Measurements from ENCODE around the gene RASD1.

The RASD1 gene

GRCh38 chr17:17537311-17538099 lies 41.3 kb upstream of the RASD1 start:
- Histone ChIP-seq H3K4me3 (ENCODE audit: extremely low read depth, insufficient read depth, low read length, poor library complexity, severe bottlenecking) (no peak overlapping the region), H3K4me1 (ENCODE audit: control insufficient read depth, insufficient read depth, low read length, poor library complexity, severe bottlenecking) (no peaks in the 10 kb centered on the region), H3K27ac (ENCODE audit: low read depth, low read length, severe bottlenecking) (no peak overlapping the region), H3K9me3 (ENCODE audit: control insufficient read depth, low read length) (no peaks in the 10 kb centered on the region), H3K36me3 (ENCODE audit: control insufficient read depth, insufficient read depth, low read length) (no peaks in the 10 kb centered on the region)
- 93 to 94% methylated on average over 12 of the region's 15 CpGs for WGBS, 2 experiments (ENCODE audit: insufficient coverage in 2 of 2)

GRCh38 chr17:17536702-17537101 lies 40.5 kb upstream of the RASD1 start:
- H3K27ac ChIP-seq (ENCODE audit: low read depth, low read length, severe bottlenecking) = no peak overlapping the region
- no peaks in the 10 kb centered on the region for H3K9me3 ChIP-seq (ENCODE audit: control insufficient read depth, low read length)
- H3K4me1 ChIP-seq (ENCODE audit: control insufficient read depth, insufficient read depth, low read length, poor library complexity, severe bottlenecking) = no peaks in the 10 kb centered on the region
- H3K4me3 ChIP-seq (ENCODE audit: extremely low read depth, insufficient read depth, low read length, poor library complexity, severe bottlenecking) = no peak overlapping the region
- 94 to 96% methylated on average over 13 to 14 of the region's 15 CpGs for WGBS, 2 experiments (ENCODE audit: insufficient coverage in 2 of 2)
- no peaks in the 10 kb centered on the region for H3K36me3 ChIP-seq (ENCODE audit: control insufficient read depth, insufficient read depth, low read length)

GRCh38 chr17:17535957-17536356 lies 39.8 kb upstream of the RASD1 start:
- 88 to 95% methylated on average over 7 of the region's 7 CpGs for WGBS, 2 experiments (ENCODE audit: insufficient coverage in 2 of 2)
- H3K4me3 ChIP-seq (ENCODE audit: extremely low read depth, insufficient read depth, low read length, poor library complexity, severe bottlenecking) = no peak overlapping the region

GRCh38 chr17:17533901-17534441 lies 37.8 kb upstream of the RASD1 start:
- Histone ChIP-seq H3K36me3 (ENCODE audit: control insufficient read depth, insufficient read depth, low read length) (no peaks in the 10 kb centered on the region), H3K27ac (ENCODE audit: low read depth, low read length, severe bottlenecking) (no peak overlapping the region), H3K9me3 (ENCODE audit: control insufficient read depth, low read length) (no peaks in the 10 kb centered on the region), H3K4me1 (ENCODE audit: control insufficient read depth, insufficient read depth, low read length, poor library complexity, severe bottlenecking) (no peaks in the 10 kb centered on the region), H3K4me3 (ENCODE audit: extremely low read depth, insufficient read depth, low read length, poor library complexity, severe bottlenecking) (no peak overlapping the region)
- WGBS, 2 experiments (ENCODE audit: insufficient coverage in 2 of 2) = 100% methylated on average over 2 of the region's 3 CpGs; no CpG with 5 or more reads in 1 of the 2 experiments

More at GRCh38 chr17:17535957-17536356, 39.8 kb upstream of the RASD1 start:
- Histone ChIP-seq H3K4me1 (ENCODE audit: control insufficient read depth, insufficient read depth, low read length, poor library complexity, severe bottlenecking) (no peaks in the 10 kb centered on the region), H3K27ac (ENCODE audit: low read depth, low read length, severe bottlenecking) (no peak overlapping the region), H3K9me3 (ENCODE audit: control insufficient read depth, low read length) (no peaks in the 10 kb centered on the region), H3K36me3 (ENCODE audit: control insufficient read depth, insufficient read depth, low read length) (no peaks in the 10 kb centered on the region)

GRCh38 chr17:17532991-17533390 lies 36.8 kb upstream of the RASD1 start:
- no CpG with 5 or more reads among the region's 1 CpG for WGBS, 2 experiments (ENCODE audit: insufficient coverage in 2 of 2)
- Histone ChIP-seq H3K27ac (ENCODE audit: low read depth, low read length, severe bottlenecking) (no peak overlapping the region), H3K4me1 (ENCODE audit: control insufficient read depth, insufficient read depth, low read length, poor library complexity, severe bottlenecking) (no peaks in the 10 kb centered on the region), H3K9me3 (ENCODE audit: control insufficient read depth, low read length) (no peaks in the 10 kb centered on the region), H3K36me3 (ENCODE audit: control insufficient read depth, insufficient read depth, low read length) (no peaks in the 10 kb centered on the region), H3K4me3 (ENCODE audit: extremely low read depth, insufficient read depth, low read length, poor library complexity, severe bottlenecking) (no peak overlapping the region)

GRCh38 chr17:17531156-17531555 lies 35.0 kb upstream of the RASD1 start:
- Histone ChIP-seq H3K9me3 (ENCODE audit: control insufficient read depth, low read length) (no peaks in the 10 kb centered on the region), H3K27ac (ENCODE audit: low read depth, low read length, severe bottlenecking) (no peak overlapping the region), H3K4me3 (ENCODE audit: extremely low read depth, insufficient read depth, low read length, poor library complexity, severe bottlenecking) (no peak overlapping the region), H3K36me3 (ENCODE audit: control insufficient read depth, insufficient read depth, low read length) (no peaks in the 10 kb centered on the region), H3K4me1 (ENCODE audit: control insufficient read depth, insufficient read depth, low read length, poor library complexity, severe bottlenecking) (no peaks in the 10 kb centered on the region)
- 82 to 100% methylated on average over 3 of the region's 4 CpGs for WGBS, 2 experiments (ENCODE audit: insufficient coverage in 2 of 2)

- no peaks in the 10 kb centered on the region for H3K9me3 ChIP-seq (ENCODE audit: control insufficient read depth, low read length)
- WGBS, 2 experiments (ENCODE audit: insufficient coverage in 2 of 2) = 84 to 90% methylated on average over 15 of the region's 22 CpGs
- no peaks in the 10 kb centered on the region for H3K4me1 ChIP-seq (ENCODE audit: control insufficient read depth, insufficient read depth, low read length, poor library complexity, severe bottlenecking)
- H3K4me3 ChIP-seq (ENCODE audit: extremely low read depth, insufficient read depth, low read length, poor library complexity, severe bottlenecking) = no peak overlapping the region
- H3K36me3 ChIP-seq (ENCODE audit: control insufficient read depth, insufficient read depth, low read length) = no peaks in the 10 kb centered on the region
- H3K27ac ChIP-seq (ENCODE audit: low read depth, low read length, severe bottlenecking) = no peak overlapping the region
Observed at GRCh38 chr17:17528696-17529652, 32.8 kb upstream of the RASD1 start.

- Histone ChIP-seq H3K27ac (ENCODE audit: low read depth, low read length, severe bottlenecking) (no peak overlapping the region), H3K4me3 (ENCODE audit: extremely low read depth, insufficient read depth, low read length, poor library complexity, severe bottlenecking) (no peak overlapping the region), H3K4me1 (ENCODE audit: control insufficient read depth, insufficient read depth, low read length, poor library complexity, severe bottlenecking) (peaks cover 2% of the 10 kb centered on the region), H3K36me3 (ENCODE audit: control insufficient read depth, insufficient read depth, low read length) (no peaks in the 10 kb centered on the region), H3K9me3 (ENCODE audit: control insufficient read depth, low read length) (no peaks in the 10 kb centered on the region)
- 93 to 94% methylated on average over 13 to 14 of the region's 17 CpGs for WGBS, 2 experiments (ENCODE audit: insufficient coverage in 2 of 2)
Observed at GRCh38 chr17:17527956-17528500, 31.8 kb upstream of the RASD1 start.

- H3K27ac ChIP-seq (ENCODE audit: low read depth, low read length, severe bottlenecking) = no peak overlapping the region
- no peaks in the 10 kb centered on the region for H3K36me3 ChIP-seq (ENCODE audit: control insufficient read depth, insufficient read depth, low read length)
- H3K4me3 ChIP-seq (ENCODE audit: extremely low read depth, insufficient read depth, low read length, poor library complexity, severe bottlenecking) = no peak overlapping the region
- 93 to 95% methylated on average over 10 to 11 of the region's 11 CpGs for WGBS, 2 experiments (ENCODE audit: insufficient coverage in 2 of 2)
- H3K4me1 ChIP-seq (ENCODE audit: control insufficient read depth, insufficient read depth, low read length, poor library complexity, severe bottlenecking) = peaks cover 7% of the 10 kb centered on the region
- H3K9me3 ChIP-seq (ENCODE audit: control insufficient read depth, low read length) = no peaks in the 10 kb centered on the region
Observed at GRCh38 chr17:17527534-17527933, 31.3 kb upstream of the RASD1 start.

GRCh38 chr17:17526369-17526768 lies 30.2 kb upstream of the RASD1 start:
- 85 to 90% methylated on average over 12 to 14 of the region's 14 CpGs for WGBS, 2 experiments (ENCODE audit: insufficient coverage in 2 of 2)

More at GRCh38 chr17:17526369-17526768, 30.2 kb upstream of the RASD1 start:
- H3K9me3 ChIP-seq (ENCODE audit: control insufficient read depth, low read length) = no peaks in the 10 kb centered on the region
- H3K27ac ChIP-seq (ENCODE audit: low read depth, low read length, severe bottlenecking) = no peak overlapping the region
- no peaks in the 10 kb centered on the region for H3K36me3 ChIP-seq (ENCODE audit: control insufficient read depth, insufficient read depth, low read length)
- no peak overlapping the region for H3K4me3 ChIP-seq (ENCODE audit: extremely low read depth, insufficient read depth, low read length, poor library complexity, severe bottlenecking)
- H3K4me1 ChIP-seq (ENCODE audit: control insufficient read depth, insufficient read depth, low read length, poor library complexity, severe bottlenecking) = peaks cover 7% of the 10 kb centered on the region
